Measurements from ENCODE around the gene NLRP13.
"Not testable (repeated sequence)": the region's sequence is repeated elsewhere in the genome, so short reads cannot be mapped to it uniquely, and the experiment has no call there.

DNA sequence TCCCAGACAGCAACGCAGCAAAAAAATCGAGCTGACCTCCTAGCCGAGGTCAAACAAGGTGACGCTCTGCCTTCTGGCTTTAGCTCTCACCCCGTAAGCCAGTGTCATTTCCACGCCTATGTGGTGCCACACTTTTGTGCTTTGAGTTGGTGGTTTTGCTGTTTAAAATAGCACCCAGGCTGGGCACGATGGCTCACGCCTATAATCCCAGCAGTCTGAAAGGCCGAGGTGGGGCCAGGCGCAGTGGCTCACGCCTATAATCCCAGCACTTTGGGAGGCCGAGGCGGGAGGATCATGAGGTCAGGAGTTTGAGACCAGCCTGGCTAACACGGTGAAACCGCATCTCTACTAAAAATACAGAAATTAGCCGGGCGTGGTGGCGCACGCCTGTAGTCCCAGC is 18.4 kb upstream of the NLRP13 start:
- TF ChIP-seq, protein P1, sequence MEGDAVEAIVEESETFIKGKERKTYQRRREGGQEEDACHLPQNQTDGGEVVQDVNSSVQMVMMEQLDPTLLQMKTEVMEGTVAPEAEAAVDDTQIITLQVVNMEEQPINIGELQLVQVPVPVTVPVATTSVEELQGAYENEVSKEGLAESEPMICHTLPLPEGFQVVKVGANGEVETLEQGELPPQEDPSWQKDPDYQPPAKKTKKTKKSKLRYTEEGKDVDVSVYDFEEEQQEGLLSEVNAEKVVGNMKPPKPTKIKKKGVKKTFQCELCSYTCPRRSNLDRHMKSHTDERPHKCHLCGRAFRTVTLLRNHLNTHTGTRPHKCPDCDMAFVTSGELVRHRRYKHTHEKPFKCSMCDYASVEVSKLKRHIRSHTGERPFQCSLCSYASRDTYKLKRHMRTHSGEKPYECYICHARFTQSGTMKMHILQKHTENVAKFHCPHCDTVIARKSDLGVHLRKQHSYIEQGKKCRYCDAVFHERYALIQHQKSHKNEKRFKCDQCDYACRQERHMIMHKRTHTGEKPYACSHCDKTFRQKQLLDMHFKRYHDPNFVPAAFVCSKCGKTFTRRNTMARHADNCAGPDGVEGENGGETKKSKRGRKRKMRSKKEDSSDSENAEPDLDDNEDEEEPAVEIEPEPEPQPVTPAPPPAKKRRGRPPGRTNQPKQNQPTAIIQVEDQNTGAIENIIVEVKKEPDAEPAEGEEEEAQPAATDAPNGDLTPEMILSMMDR (IDR thresholded peaks at IDR 0.05): not testable (repeated sequence)
- TF ChIP-seq POLR2AphosphoS5 (IDR thresholded peaks at IDR 0.05); POLR2A (IDR thresholded peaks at IDR 0.05; ENCODE audit: low read depth): not testable (repeated sequence)
